Subcutaneous adipose tissue (tissue), 4 donors: Measurements from ENCODE around the gene MAML1. TPM values are rescaled to one million over a fixed set of nuclear protein-coding genes. Genes with fewer than 3 reads are reported as not detected.

Experiments used
- CTCF ChIP-seq: fragments of 450-650 bp; IDR thresholded peaks from one replicate; pipeline ENCODE4 v1.5.1; 2016; ENCODE audit warnings: low read depth, mild to moderate bottlenecking, control low read depth, antibody characterized with exemption, moderate library complexity
- total RNA-seq, 4 donors: library from RNA; depleted of rRNA; stranded (reverse); fragments of >200 nt; gene quantifications; one replicate each; pipeline ENCODE4 v1.1.0, GENCODE V29; 2016

MAML1 gene
- total RNA-seq, 4 donors from 2014 or later = 16.0 to 22.4 (median 18.6) TPM

DNA sequence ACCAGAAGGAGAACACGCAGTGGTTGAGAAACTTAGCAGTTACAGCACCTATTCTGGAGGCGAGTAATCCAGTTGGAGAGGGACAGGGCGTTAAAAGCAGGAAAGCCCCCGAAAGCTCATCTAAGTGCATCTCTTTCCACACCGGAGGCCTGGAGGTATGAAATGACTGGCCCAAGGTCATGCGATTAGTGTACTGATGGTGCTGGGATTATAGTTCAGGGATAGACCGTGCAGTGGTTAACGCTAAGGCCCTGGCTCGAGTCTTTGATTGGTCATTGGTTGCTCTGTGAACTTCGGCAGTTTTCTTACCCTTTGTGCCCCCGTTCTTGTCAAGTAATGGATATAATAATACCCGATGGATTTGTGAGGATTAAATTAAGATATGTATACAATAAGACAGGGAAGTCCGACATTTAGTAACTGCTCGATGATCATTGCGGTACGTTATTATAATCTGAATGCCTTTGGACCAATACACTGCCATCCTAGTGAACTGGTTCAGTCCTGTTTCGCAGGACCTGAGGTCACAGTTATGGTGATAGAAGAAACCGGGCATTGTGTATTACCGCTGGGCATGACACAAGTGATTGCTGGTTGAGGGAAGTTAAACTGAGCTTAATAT lies 32.9 kb upstream of the MAML1 start:
- no peak for TF ChIP-seq CTCF

GRCh38 chr5:179700401-179700918 lies 32.2 kb upstream of the MAML1 start:
- TF ChIP-seq CTCF = no peak

GRCh38 chr5:179716286-179716685 lies 16.3 kb upstream of the MAML1 start:
- TF ChIP-seq CTCF = no peak

DNA sequence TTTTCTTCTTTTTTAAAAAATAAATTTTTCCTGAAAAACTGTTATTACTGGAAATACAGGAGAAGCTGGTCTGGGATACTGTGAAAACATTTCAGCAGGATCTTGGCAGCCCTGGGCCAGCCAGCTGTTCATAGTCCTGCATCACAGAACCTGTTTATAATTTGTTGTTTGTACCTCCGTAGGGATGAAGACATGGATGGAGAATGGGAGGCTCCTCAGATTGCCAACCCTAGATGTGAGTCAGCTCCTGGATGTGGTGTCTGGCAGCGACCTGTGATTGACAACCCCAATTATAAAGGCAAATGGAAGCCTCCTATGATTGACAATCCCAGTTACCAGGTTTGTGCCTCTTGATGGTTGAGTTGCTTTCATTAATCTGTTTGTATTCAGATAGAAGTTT lies 12.4 kb upstream of the MAML1 start:
- no peak for TF ChIP-seq CTCF

DNA sequence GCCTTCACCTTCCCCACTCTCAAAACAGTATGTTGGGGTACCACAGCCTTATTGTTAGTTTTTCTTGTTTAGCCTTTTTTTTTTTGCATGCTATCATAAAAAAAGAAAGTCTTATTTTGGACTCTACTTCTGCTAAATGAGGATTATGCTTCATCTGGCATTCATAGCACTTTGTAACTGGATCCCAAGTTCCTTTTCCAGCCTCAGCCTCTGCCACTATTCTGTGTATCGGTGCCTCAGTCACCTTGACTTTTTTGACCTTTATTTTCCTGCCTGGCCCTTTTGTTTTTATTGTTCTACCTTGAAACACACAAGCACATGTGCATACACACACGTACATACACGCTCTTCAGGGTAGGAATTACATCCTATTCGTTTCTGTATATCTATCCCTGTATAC lies 8.5 kb upstream of the MAML1 start:
- no peak for TF ChIP-seq CTCF

DNA sequence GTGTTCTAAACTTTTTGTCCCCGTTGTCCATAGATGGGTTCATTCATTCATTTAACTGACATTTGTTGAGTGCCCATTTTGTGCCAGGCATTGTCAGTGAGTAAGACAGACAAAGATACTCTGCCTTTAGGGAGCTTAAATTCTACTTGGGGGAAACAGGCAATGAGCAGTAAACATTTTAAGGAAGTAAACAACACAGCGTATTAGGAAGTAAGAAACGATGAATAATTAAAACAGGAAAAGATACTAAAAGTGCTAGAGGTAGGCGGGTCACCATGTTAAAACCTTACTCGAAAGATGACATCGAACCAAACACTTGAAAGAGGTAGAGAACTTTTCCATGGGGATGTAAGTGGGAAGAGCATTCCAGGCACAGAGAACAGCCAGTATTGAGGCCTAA lies 5.5 kb upstream of the MAML1 start:
- TF ChIP-seq CTCF = no peak

DNA sequence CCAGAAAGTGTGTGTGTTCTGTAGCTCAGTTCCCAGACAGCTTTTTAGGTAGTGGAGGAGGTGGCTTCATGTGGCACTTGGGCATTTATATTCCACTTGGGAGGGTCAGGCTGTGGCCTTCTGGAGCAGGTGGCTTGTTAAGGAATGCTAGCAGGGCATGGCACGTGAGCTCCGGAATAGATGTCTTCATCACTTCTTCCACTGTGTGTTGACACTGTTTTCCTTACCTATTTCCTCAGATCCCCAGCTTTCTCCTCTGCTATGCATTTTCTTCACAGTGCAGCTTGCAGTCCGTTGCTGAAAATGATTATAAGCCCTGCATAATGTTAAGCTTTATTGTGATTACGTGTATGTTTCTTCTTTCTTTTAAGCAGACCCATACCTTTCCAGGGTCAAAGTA lies 3.3 kb upstream of the MAML1 start:
- no peak for TF ChIP-seq CTCF
